Astrocyte of the cerebellum (primary cell): Measurements from ENCODE around the gene RPL37A.

Source experiments
- DNase-seq: peaks from one replicate; pipeline ENCODE4 v3.0.0-alpha.2; 2011; ENCODE audit warnings: low read depth
- H3K4me3 ChIP-seq: 2 replicates; pipeline ENCODE4 v1.5.1; 2011; ENCODE audit warnings: mild to moderate bottlenecking, low read depth, low read length, moderate library complexity
- in situ Hi-C: cut with HindIII; loops from 2 replicates; pipeline ENCODE4 v1.10.0; 2017; ENCODE audit warnings: low sequenced_read_pairs
- TF ChIP-seq, protein P1 (sequence below): IDR thresholded peaks from 2 replicates; pipeline ENCODE4 v1.5.1; 2012; ENCODE audit warnings: low read length, low read depth, moderate library complexity, mild to moderate bottlenecking; ENCODE audit errors: missing control alignments

The RPL37A gene

GRCh38 chr2:216477283-216478035 lies 21.2 kb upstream of the RPL37A start:
- DNase-seq = no peak
- H3K4me3 ChIP-seq = no peak overlapping the region
- in situ Hi-C loops = no loop called here
- TF ChIP-seq, protein P1, sequence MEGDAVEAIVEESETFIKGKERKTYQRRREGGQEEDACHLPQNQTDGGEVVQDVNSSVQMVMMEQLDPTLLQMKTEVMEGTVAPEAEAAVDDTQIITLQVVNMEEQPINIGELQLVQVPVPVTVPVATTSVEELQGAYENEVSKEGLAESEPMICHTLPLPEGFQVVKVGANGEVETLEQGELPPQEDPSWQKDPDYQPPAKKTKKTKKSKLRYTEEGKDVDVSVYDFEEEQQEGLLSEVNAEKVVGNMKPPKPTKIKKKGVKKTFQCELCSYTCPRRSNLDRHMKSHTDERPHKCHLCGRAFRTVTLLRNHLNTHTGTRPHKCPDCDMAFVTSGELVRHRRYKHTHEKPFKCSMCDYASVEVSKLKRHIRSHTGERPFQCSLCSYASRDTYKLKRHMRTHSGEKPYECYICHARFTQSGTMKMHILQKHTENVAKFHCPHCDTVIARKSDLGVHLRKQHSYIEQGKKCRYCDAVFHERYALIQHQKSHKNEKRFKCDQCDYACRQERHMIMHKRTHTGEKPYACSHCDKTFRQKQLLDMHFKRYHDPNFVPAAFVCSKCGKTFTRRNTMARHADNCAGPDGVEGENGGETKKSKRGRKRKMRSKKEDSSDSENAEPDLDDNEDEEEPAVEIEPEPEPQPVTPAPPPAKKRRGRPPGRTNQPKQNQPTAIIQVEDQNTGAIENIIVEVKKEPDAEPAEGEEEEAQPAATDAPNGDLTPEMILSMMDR = no peak

DNA sequence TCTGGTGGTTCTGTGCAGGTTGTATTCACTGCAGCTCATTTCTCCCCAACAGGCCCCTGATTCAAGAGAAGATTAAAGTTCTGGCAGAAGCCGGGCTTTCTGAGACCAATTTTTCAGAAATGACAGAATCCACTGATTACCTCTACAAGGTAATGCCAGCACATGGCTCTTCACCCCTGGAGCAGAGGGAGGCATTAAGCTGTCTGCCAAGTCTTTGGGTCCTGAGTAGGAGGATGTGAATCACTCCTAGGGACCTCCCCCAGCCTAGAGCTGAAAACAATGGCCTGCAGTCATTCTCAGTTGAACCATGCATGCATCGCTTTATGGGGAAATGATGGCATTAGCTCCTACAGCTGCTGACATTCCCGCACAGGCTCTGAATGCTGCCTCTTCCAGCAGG lies 20.5 kb upstream of the RPL37A start:
- in situ Hi-C loops = no loop called here
- H3K4me3 ChIP-seq = no peak overlapping the region
- peak; percentile 66 for DNase-seq
- TF ChIP-seq, protein P1 = no peak

DNA sequence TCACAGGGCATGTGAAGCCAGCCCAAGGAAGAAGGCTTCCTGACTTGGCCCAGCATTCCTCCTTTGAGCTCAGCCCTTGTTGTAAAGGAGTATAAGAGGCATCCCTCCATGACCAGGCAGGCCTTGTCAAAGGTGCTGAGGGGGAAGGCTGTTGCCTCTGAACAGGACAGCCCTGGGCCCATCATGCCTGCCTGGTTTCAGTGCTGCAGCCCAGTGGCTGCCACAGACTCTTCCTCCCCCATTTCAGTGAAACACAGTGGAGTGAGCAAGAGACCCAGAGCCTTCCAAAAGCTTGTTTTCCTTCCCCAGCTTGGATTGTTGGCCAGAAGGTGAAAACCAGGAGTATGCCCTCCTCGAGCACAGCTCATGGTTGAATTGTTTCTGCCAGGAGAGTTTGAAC lies 19.9 kb upstream of the RPL37A start:
- in situ Hi-C loops = no loop called here
- H3K4me3 ChIP-seq = no peak overlapping the region
- DNase-seq = no peak
- TF ChIP-seq, protein P1 = no peak

GRCh38 chr2:216480221-216480620 lies 18.4 kb upstream of the RPL37A start:
- TF ChIP-seq, protein P1 = no peak
- no peak for DNase-seq
- H3K4me3 ChIP-seq = no peak overlapping the region
- in situ Hi-C loops = no loop called here

DNA sequence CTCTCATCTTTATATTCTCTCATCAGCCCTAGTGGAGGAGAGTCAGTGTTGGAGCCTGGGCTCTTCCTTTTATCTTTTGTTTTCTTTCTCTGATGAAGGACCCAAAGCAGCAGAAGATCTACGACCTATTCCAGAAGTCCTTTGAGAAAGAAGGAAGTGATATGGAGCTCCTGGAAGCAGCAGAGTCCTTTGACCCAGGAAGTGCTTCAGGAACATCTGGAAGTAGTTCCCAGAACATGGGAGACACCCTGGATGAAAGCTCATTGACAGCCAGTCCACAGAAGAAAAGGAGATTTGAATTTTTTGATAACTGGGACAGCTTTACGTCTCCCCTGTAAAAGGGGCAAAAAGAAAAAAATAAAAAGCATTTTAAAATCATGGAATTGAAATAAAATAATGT lies 16.0 kb upstream of the RPL37A start:
- H3K4me3 ChIP-seq = no peak overlapping the region
- DNase-seq = no peak
- in situ Hi-C loops = no loop called here
- TF ChIP-seq, protein P1 = no peak

DNA sequence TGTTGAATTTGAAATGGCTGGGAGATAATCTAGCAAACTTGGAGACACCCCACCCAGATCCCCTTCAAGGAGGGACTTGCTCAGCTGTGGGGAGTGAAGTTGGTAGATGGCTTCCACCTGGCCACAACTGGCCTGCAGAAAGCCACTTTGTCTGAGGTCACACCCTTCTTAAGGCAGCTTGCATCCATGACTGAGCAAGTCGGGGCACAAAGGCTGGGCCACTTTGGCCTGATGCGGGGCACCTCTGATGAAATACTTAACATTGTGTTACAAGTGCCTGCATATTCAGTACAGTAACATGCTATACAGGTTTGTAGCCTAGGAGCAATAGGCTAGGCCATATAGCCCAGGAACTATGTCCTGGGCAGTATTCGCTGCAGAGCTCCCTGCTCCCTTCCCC lies 13.4 kb upstream of the RPL37A start:
- TF ChIP-seq, protein P1 = no peak
- DNase-seq = no peak
- in situ Hi-C loops = no loop called here

More for the DNA sequence above, 13.4 kb upstream of the RPL37A start:
- no peak overlapping the region for H3K4me3 ChIP-seq
